SH-SY5Y (cell line): ENCODE data around the gene CEP85.

ENCODE experiments used
- GATA2 ChIP-seq: IDR thresholded peaks from 2 replicates; pipeline ENCODE4 v1.6.1; 2011; ENCODE audit warnings: mild to moderate bottlenecking, low read depth, low read length
- GATA3 ChIP-seq: IDR thresholded peaks from 2 replicates; pipeline ENCODE4 v1.6.1; 2011; ENCODE audit warnings: low read depth, mild to moderate bottlenecking, low read length, moderate library complexity

Gene CEP85

GRCh38 chr1:26254404-26254803 lies 20.4 kb downstream of the CEP85 start:
- TF ChIP-seq GATA3 (no peak), GATA2 (no peak)

- no peak for TF ChIP-seq GATA2
- TF ChIP-seq GATA3, result no peak
Observed at GRCh38 chr1:26257222-26257621, 23.2 kb downstream of the CEP85 start.

GRCh38 chr1:26259005-26259404 lies 25.0 kb downstream of the CEP85 start:
- TF ChIP-seq GATA3, result no peak
- no peak for TF ChIP-seq GATA2

GRCh38 chr1:26259578-26259977 lies 25.6 kb downstream of the CEP85 start:
- TF ChIP-seq GATA3 (no peak), GATA2 (no peak)

GRCh38 chr1:26263212-26263611 lies 29.2 kb downstream of the CEP85 start:
- TF ChIP-seq GATA2 (no peak), GATA3 (no peak)

GRCh38 chr1:26265405-26265804 lies 31.4 kb downstream of the CEP85 start:
- no peak for TF ChIP-seq GATA2
- TF ChIP-seq GATA3, result no peak

- TF ChIP-seq GATA3 (no peak), GATA2 (no peak)
Observed at GRCh38 chr1:26268290-26269197, 34.5 kb downstream of the CEP85 start.

GRCh38 chr1:26269198-26269550 lies 35.2 kb downstream of the CEP85 start:
- TF ChIP-seq GATA3 (no peak), GATA2 (no peak)

- TF ChIP-seq GATA2, result no peak
- no peak for TF ChIP-seq GATA3
Observed at GRCh38 chr1:26274801-26275425, 40.9 kb downstream of the CEP85 start.

GRCh38 chr1:26275580-26276431 lies 41.8 kb downstream of the CEP85 start:
- no peak for TF ChIP-seq GATA2

- no peak for TF ChIP-seq GATA2
- TF ChIP-seq GATA3, result no peak
Observed at GRCh38 chr1:26276432-26276838, 42.4 kb downstream of the CEP85 start.

- no peak for TF ChIP-seq GATA2
- TF ChIP-seq GATA3, result no peak
Observed at GRCh38 chr1:26277261-26277661, 43.3 kb downstream of the CEP85 start.

GRCh38 chr1:26277719-26278118 lies 43.7 kb downstream of the CEP85 start:
- TF ChIP-seq GATA2 (no peak), GATA3 (no peak)

- TF ChIP-seq GATA2, result no peak
- TF ChIP-seq GATA3, result no peak
Observed at GRCh38 chr1:26278303-26278702, 44.3 kb downstream of the CEP85 start.
